GM12878 (cell line): ENCODE measurements around the gene CTCFL. TPM values are rescaled to one million over a fixed set of nuclear protein-coding genes. Genes with fewer than 3 reads are reported as not detected.

ENCODE experiments used
- ATAC-seq: fragments of 200-7000 bp; cut with Tn5 transposase; 3 replicates; pipeline ENCODE4 v1.9.1; 2020; ENCODE audit warnings: mild to moderate bottlenecking, moderate library complexity
- BruUV-seq: library from RNA; stranded (reverse); fragments of 400-500 nt; replicated peaks from 2 replicates; lab custom pipeline; 2021; lab: Mats Ljungman, UMichigan
- CTCF ChIA-PET: fragments of 300-600 bp; sonication (Branson Sonifier 250); formaldehyde crosslinking; extraction: SDS; loops from one replicate; lab custom pipeline; 2021; ENCODE audit warnings: inconsistent platforms; lab: Yijun Ruan, JAX
- POLR2A ChIA-PET: fragments of 350-600 bp; formaldehyde crosslinking; extraction: SDS; loops from one replicate; lab custom pipeline; 2021; ENCODE audit warnings: inconsistent platforms; lab: Charles Lee
- RAD21 ChIA-PET: fragments of 300-600 bp; sonication (Branson Sonifier 250); formaldehyde crosslinking; loops from one replicate; lab custom pipeline; 2023; ENCODE audit warnings: antibody characterized with exemption; ENCODE audit not compliant: unreplicated experiment; lab: Charles Lee
- SMC1A ChIA-PET: fragments of 300-600 bp; sonication (Branson Sonifier 250); formaldehyde crosslinking; loops from one replicate; lab custom pipeline; 2023; ENCODE audit not compliant: unreplicated experiment, uncharacterized antibody; lab: Charles Lee
- DNase-seq: peaks from one replicate; pipeline ENCODE4 v3.0.0-alpha.2; 2011; ENCODE audit warnings: low read depth, low spot score
- FAIRE-seq: peaks from 3 replicates; lab custom pipeline; 2011; peaks lifted over from hg19 to GRCh38; lab: Jason Lieb, UNC
- H2AFZ ChIP-seq: 2 replicates; pipeline ENCODE4 v1.6.0; 2011; ENCODE audit warnings: low read depth, low read length, control low read depth; ENCODE audit not compliant: control insufficient read depth
- H3K27ac ChIP-seq: 2 replicates; pipeline ENCODE4 v1.5.1; 2011; ENCODE audit warnings: control low read depth; ENCODE audit not compliant: control insufficient read depth, insufficient read depth
- H3K27me3 ChIP-seq, 2 experiments: replicated peaks in 1 of 2; 2 replicates each; pipeline versions ENCODE4 v1.6.0 to v1.6.1; 2011; ENCODE audit warnings: low read length in 1 of 2; ENCODE audit not compliant: control insufficient read depth in 2 of 2, insufficient read depth in 2 of 2
- H3K36me3 ChIP-seq, 2 experiments: 2 replicates each; pipeline ENCODE4 v1.5.1; 2011; ENCODE audit warnings: low read length in 1 of 2; ENCODE audit not compliant: control insufficient read depth in 2 of 2, insufficient read depth in 2 of 2
- H3K4me1 ChIP-seq: 2 replicates; pipeline ENCODE4 v1.6.1; 2011; ENCODE audit warnings: mild to moderate bottlenecking, low read length, moderate library complexity, mixed read lengths; ENCODE audit not compliant: control insufficient read depth, insufficient read depth
- H3K4me2 ChIP-seq: 2 replicates; pipeline ENCODE4 v1.6.0; 2011; ENCODE audit warnings: control low read depth; ENCODE audit not compliant: control insufficient read depth, insufficient read depth
- H3K4me3 ChIP-seq: fragments of 200-600 bp; sonication (generic); 2 replicates; pipeline ENCODE4 v1.5.1; 2016
- H3K79me2 ChIP-seq: 2 replicates; pipeline ENCODE4 v1.6.0; 2011; ENCODE audit warnings: low read length; ENCODE audit not compliant: control insufficient read depth, insufficient read depth
- H3K9ac ChIP-seq: 2 replicates; pipeline ENCODE4 v1.8.0; 2011; ENCODE audit warnings: low read length, control low read depth, mixed read lengths; ENCODE audit not compliant: control insufficient read depth, insufficient read depth
- H3K9me3 ChIP-seq: replicated peaks from 3 replicates; pipeline ENCODE4 v1.5.1; 2011; ENCODE audit warnings: mild to moderate bottlenecking, low read length; ENCODE audit not compliant: control insufficient read depth, insufficient read depth
- H4K20me1 ChIP-seq: 2 replicates; pipeline ENCODE4 v1.6.0; 2011; ENCODE audit not compliant: control insufficient read depth, insufficient read depth
- ASH2L ChIP-seq: fragments of 300-600, 200-600 bp; sonication (generic); IDR thresholded peaks from 2 replicates; pipeline ENCODE4 v1.6.1; 2017; ENCODE audit warnings: low read depth, mild to moderate bottlenecking, borderline replicate concordance
- CHD2 ChIP-seq: IDR thresholded peaks from 2 replicates; pipeline ENCODE4 v1.6.1; 2011; ENCODE audit warnings: low read depth, low read length, improper control_type of control experiment, borderline replicate concordance
- CREM ChIP-seq: IDR thresholded peaks from 2 replicates; pipeline ENCODE4 v1.6.1; 2014; ENCODE audit warnings: antibody characterized with exemption, low read depth
- HCFC1 ChIP-seq: fragments of 150-350 bp; IDR thresholded peaks from 2 replicates; pipeline ENCODE4 v1.6.1; 2014; ENCODE audit warnings: low read length
- KDM1A ChIP-seq: fragments of 200-600 bp; sonication (generic); IDR thresholded peaks from 2 replicates; pipeline ENCODE4 v1.6.1; 2016; ENCODE audit warnings: borderline replicate concordance
- KLF5 ChIP-seq: fragments of 450-650 bp; IDR thresholded peaks from 2 replicates; pipeline ENCODE4 v1.6.1; 2014; ENCODE audit warnings: mild to moderate bottlenecking; ENCODE audit not compliant: partially characterized antibody
- PAX8 ChIP-seq: fragments of 450-650 bp; IDR thresholded peaks from 2 replicates; pipeline ENCODE4 v1.6.1; 2017; ENCODE audit warnings: mild to moderate bottlenecking, moderate library complexity
- ZNF217 ChIP-seq: fragments of 450-650 bp; IDR thresholded peaks from 2 replicates; pipeline ENCODE4 v1.6.1; 2017; ENCODE audit warnings: antibody characterized with exemption, mild to moderate bottlenecking
- WGBS: methylation state at CpG from one replicate; pipeline ENCODE4 v1.1.6; 2016; ENCODE audit warnings: low lambda C conversion rate; ENCODE audit not compliant: insufficient replicate concordance, insufficient coverage; ENCODE audit errors: missing lambda C conversion rate; 5-methylcytosine and 5-hydroxymethylcytosine counted together
- in situ Hi-C: fragments of 300-500 bp; cut with MboI; formaldehyde crosslinking; loops from 9 replicates; pipeline ENCODE4 v1.14.3; 2018; ENCODE audit warnings: mixed read lengths
- intact Hi-C: fragments of 100-400 bp; cut with micrococcal nuclease; formaldehyde crosslinking; loops from one replicate; pipeline ENCODE4 v1.14.2; 2022; ENCODE audit not compliant: unreplicated experiment
- polyA plus RNA-seq, 11 experiments: library from polyadenylated mRNA; depleted of rRNA in 4 of 11; unstranded in 6 of 11; stranded (reverse) in 5 of 11; fragments of >200 nt; fragmentation: Nextera tagmentation in 4 of 11; fragmentation: Illumina TruSeq in 1 of 11; extraction: Ambion mirVana in 4 of 11; extraction: Trizol in 1 of 11; gene quantifications; 1 replicate in 1 of 11; 2 replicates in 10 of 11; pipeline versions ENCODE4 v1.2.1 to v1.2.3, GENCODE V29; 2011 to 2016; ENCODE audit warnings: inconsistent platforms in 2 of 11, missing spikeins in 2 of 11, low read depth in 1 of 11
- total RNA-seq, 4 experiments: library from RNA; depleted of rRNA in 3 of 4; stranded (reverse); fragments of >200 nt in 3 of 4; fragmentation: Illumina TruSeq in 1 of 4; extraction: Trizol in 1 of 4; gene quantifications; 2 replicates each; pipeline versions ENCODE4 v1.2.1 to v1.2.3, GENCODE V29; 2013 to 2021
- TF ChIP-seq, protein P1 (sequence below): fragments of 450-650 bp; IDR thresholded peaks from 2 replicates; pipeline ENCODE4 v1.6.1; 2018; ENCODE audit warnings: mild to moderate bottlenecking, low read depth, moderate library complexity; ENCODE audit not compliant: partially characterized antibody
- TF ChIP-seq, protein P2 (sequence below): fragments of 450-650 bp; formaldehyde crosslinking; IDR thresholded peaks from 2 replicates; pipeline ENCODE4 v1.4.0; 2020; ENCODE audit warnings: mild to moderate bottlenecking, moderate library complexity
- TF ChIP-seq, protein P3 (sequence below): IDR thresholded peaks from 2 replicates; pipeline ENCODE4 v1.6.1; 2012; ENCODE audit warnings: low read depth, low read length, improper control_type of control experiment

CTCFL gene
- total and polyA plus RNA-seq, 10 of the 15 experiments (the other 5 are each of a cell fraction or from before 2014, with no cell fraction given) = 0.06 to 0.20 (median 0.11) TPM; not detected in 4

DNA sequence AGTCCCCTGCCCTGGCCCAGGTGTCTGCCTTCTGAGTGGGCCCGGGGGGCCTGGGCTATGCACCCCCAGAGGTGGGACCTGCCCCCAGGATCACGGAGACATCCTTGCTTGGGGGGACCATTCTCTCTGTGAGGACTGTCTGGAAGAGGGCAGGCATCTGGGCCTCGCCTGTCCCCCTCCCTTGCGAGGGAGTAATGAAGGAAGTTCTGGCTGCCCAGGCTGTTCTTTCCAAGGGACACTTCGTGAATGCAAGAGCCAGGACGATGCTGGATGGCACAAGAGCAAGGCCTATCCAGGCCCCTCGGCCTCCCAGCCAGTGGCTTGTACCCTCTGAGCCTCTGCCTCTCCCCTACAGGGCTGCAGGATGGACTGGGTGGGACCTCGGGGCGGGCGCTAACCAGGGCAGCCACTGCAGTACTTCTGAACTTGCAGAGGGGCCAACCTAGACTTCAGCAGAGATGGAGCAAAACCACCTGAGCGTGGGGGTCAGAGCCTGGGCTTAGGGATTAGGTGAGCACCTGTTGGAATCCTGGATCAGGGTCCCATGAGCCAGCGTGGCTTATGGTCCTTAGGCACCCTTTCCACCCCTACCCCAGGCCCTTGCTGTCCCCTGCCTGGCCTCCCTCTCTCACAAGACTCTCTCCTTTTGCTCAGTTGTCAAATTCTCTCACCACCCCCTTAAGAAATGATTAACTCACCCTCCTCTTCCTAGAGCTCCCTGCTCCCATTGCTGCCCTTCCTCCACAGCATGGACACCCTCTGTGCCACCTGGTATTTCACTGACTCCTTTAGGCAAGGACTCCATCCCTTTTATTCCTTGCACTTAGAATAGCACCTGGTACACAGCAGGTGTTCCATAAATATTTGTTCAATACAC is 53.2 kb downstream of the CTCFL start:
- POLR2A ChIA-PET = interaction anchor here (0.5 to 4.0 kb wide), 7 partner anchors 11 to 1040 kb away, joined by 4 to 20 read pairs (median 15); partner anchors contain the start of gene RBM38
- no peak overlapping the region for H3K9ac ChIP-seq
- H3K27me3 ChIP-seq = no peaks in the 10 kb centered on the region
- no TSS peak for BruUV-seq
- H3K4me2 ChIP-seq = no peak overlapping the region
- peaks cover 58% of the 10 kb centered on the region for H3K4me1 ChIP-seq
- H3K36me3 ChIP-seq = no peaks in the 10 kb centered on the region
- FAIRE-seq (no peak), ATAC-seq (no peak), DNase-seq (no peak)
- SMC1A ChIA-PET = interaction anchor here (1.1 to 6.4 kb wide), 4 partner anchors 10 to 149 kb away, joined by 3 to 49 read pairs (median 8); no protein-coding TSS in a partner anchor
- CTCF ChIA-PET = interaction anchor here (1.7 to 4.8 kb wide), 5 partner anchors 11 to 82 kb away, joined by 7 to 28 read pairs (median 10); no protein-coding TSS in a partner anchor
- no peak overlapping the region for H2AFZ ChIP-seq
- H4K20me1 ChIP-seq = no peaks in the 10 kb centered on the region
- no peaks in the 10 kb centered on the region for H3K79me2 ChIP-seq
- RAD21 ChIA-PET = interaction anchor here (1.0 to 3.5 kb wide), 6 partner anchors 11 to 81 kb away, joined by 3 to 27 read pairs (median 13); partner anchors contain the start of gene RBM38
- intact Hi-C loops = no loop called here
- whole genome bisulfite sequencing = 70% methylated on average over 12 of the region's 12 CpGs
- in situ Hi-C loops = loop anchor here (10.0 kb wide), 1 partner anchor 983 kb away; no protein-coding TSS in a partner anchor
- H3K27ac ChIP-seq = no peak overlapping the region
- no peak overlapping the region for H3K4me3 ChIP-seq
- H3K9me3 ChIP-seq = peaks cover 1% of the 10 kb centered on the region; the same call in 1 of the 3 replicates
- TF ChIP-seq, protein P1, sequence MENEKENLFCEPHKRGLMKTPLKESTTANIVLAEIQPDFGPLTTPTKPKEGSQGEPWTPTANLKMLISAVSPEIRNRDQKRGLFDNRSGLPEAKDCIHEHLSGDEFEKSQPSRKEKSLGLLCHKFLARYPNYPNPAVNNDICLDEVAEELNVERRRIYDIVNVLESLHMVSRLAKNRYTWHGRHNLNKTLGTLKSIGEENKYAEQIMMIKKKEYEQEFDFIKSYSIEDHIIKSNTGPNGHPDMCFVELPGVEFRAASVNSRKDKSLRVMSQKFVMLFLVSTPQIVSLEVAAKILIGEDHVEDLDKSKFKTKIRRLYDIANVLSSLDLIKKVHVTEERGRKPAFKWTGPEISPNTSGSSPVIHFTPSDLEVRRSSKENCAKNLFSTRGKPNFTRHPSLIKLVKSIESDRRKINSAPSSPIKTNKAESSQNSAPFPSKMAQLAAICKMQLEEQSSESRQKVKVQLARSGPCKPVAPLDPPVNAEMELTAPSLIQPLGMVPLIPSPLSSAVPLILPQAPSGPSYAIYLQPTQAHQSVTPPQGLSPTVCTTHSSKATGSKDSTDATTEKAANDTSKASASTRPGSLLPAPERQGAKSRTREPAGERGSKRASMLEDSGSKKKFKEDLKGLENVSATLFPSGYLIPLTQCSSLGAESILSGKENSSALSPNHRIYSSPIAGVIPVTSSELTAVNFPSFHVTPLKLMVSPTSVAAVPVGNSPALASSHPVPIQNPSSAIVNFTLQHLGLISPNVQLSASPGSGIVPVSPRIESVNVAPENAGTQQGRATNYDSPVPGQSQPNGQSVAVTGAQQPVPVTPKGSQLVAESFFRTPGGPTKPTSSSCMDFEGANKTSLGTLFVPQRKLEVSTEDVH = no peak
- no peak for TF ChIP-seq PAX8
- no peak for TF ChIP-seq CREM
- TF ChIP-seq HCFC1 = no peak
- no peak for TF ChIP-seq KLF5
- TF ChIP-seq KDM1A = no peak
- TF ChIP-seq ASH2L = no peak
- TF ChIP-seq ZNF217 = no peak
- TF ChIP-seq, protein P2, sequence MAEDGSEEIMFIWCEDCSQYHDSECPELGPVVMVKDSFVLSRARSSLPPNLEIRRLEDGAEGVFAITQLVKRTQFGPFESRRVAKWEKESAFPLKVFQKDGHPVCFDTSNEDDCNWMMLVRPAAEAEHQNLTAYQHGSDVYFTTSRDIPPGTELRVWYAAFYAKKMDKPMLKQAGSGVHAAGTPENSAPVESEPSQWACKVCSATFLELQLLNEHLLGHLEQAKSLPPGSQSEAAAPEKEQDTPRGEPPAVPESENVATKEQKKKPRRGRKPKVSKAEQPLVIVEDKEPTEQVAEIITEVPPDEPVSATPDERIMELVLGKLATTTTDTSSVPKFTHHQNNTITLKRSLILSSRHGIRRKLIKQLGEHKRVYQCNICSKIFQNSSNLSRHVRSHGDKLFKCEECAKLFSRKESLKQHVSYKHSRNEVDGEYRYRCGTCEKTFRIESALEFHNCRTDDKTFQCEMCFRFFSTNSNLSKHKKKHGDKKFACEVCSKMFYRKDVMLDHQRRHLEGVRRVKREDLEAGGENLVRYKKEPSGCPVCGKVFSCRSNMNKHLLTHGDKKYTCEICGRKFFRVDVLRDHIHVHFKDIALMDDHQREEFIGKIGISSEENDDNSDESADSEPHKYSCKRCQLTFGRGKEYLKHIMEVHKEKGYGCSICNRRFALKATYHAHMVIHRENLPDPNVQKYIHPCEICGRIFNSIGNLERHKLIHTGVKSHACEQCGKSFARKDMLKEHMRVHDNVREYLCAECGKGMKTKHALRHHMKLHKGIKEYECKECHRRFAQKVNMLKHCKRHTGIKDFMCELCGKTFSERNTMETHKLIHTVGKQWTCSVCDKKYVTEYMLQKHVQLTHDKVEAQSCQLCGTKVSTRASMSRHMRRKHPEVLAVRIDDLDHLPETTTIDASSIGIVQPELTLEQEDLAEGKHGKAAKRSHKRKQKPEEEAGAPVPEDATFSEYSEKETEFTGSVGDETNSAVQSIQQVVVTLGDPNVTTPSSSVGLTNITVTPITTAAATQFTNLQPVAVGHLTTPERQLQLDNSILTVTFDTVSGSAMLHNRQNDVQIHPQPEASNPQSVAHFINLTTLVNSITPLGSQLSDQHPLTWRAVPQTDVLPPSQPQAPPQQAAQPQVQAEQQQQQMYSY = no peak
- no peak for TF ChIP-seq CHD2
- TF ChIP-seq, protein P3, sequence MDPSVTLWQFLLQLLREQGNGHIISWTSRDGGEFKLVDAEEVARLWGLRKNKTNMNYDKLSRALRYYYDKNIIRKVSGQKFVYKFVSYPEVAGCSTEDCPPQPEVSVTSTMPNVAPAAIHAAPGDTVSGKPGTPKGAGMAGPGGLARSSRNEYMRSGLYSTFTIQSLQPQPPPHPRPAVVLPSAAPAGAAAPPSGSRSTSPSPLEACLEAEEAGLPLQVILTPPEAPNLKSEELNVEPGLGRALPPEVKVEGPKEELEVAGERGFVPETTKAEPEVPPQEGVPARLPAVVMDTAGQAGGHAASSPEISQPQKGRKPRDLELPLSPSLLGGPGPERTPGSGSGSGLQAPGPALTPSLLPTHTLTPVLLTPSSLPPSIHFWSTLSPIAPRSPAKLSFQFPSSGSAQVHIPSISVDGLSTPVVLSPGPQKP = no peak
